Measurements from ENCODE around the gene BTNL9.
"Not testable (repeated sequence)": the region's sequence is repeated elsewhere in the genome, so short reads cannot be mapped to it uniquely, and the experiment has no call there.

The BTNL9 gene

DNA sequence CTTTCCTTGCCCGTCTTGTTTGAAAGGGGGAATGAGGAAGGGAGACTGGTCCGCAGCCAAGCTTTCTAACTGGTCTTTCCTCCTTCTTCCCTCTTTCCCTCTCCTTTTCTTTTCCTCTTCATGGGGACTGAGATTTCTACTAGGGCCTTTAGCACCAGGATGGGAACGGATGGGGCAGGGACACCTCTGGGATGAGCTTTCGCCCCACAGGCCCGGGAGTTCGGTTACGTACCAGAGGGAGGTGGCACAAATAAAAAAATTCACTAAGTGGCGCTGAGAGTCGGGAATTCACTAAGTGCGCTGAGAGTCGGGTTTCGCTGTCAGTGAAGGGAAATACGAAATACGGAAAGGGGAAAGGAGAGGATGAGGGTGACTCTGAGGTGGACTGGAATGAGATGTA is 21.6 kb downstream of the BTNL9 start:
- no peak for DNase-seq (ENCODE audit: low read depth)

DNA sequence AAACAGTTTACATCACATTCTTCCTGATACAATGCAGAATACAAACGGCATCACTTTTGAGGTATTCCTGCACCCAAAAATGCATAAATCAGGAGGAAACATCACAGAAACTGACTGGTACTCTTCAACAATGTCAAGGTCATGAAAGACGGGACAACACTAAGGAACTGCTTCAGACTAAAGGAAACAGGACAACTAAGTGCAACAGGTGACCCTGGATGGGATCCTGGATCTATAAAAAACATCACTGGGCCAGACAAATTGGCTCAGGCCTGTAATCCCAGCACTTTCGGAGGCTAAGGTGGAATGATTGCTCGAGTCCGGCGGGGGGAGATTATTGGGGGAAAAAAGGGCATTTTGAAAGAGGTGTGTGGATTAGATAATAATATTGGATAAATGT is 22.6 kb downstream of the BTNL9 start:
- DNase-seq (ENCODE audit: low read depth): no peak

- DNase-seq (ENCODE audit: low read depth): no peak
These were observed 23.4 kb downstream of the BTNL9 start for GRCh38 chr5:181063514-181063913.

GRCh38 chr5:181064987-181065386 is 24.9 kb downstream of the BTNL9 start:
- DNase-seq (ENCODE audit: low read depth): no peak

GRCh38 chr5:181069767-181070491 is 29.9 kb downstream of the BTNL9 start:
- DNase-seq (ENCODE audit: low read depth): no peak

DNA sequence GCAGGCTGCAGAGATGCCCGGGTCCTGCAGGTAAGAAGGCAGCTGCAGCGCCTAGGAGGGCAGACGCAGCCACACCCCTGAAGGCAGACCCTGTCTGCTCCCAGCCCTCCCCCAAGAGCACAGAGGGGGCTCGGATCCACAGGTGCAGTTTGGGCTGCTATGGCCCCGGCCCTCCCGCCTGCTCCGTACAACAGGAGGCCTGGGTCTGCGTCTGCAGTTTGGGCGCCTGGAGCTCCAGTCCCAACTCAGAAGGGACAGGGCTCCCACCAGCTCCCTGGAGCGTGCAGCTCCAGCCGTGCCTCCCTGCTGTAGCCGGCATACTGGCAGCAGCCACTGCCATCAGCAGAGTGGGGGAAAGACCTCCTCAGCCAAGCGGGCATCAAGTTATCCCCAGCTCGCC is 30.5 kb downstream of the BTNL9 start:
- no peak for DNase-seq (ENCODE audit: low read depth)

- DNase-seq (ENCODE audit: low read depth): no peak
These were observed 31.2 kb downstream of the BTNL9 start for GRCh38 chr5:181071257-181071656.

DNA sequence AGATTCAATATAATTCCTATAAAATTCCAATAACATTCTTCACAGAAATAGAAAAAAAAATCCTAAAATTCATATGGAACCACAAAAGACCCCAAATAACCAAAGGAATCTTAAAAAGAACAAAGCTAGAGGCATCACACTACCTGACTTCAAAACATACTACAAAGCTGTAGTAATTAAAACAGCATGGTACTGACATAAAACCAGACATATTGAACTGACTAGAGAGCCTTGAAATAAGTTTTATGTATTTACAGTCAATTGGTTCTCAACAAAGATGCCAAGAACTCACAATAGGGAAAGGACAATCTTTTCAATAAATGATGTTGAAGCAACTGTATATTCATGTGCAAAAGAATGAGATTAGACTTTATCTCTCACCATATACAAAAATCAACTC is 36.9 kb downstream of the BTNL9 start:
- no peak for DNase-seq (ENCODE audit: low read depth)

DNA sequence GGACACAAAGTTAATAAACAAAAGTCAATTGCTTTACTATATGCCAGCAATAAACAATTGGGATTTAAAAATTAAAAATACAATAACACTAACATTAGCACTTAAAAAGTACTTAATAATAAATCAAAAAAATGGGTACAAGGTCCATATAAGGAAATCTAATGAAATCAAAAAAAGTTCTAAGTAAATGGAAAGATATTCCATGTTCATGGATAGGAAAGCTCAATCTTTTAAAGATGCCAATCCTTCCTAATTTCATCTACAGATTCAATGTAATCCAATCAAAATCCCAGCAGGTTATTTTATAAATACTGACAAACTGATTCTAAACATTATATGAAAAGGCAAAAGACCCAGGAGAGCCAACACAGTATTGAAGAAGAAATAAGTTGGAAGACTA is 41.9 kb downstream of the BTNL9 start:
- no peak for DNase-seq (ENCODE audit: low read depth)

DNA sequence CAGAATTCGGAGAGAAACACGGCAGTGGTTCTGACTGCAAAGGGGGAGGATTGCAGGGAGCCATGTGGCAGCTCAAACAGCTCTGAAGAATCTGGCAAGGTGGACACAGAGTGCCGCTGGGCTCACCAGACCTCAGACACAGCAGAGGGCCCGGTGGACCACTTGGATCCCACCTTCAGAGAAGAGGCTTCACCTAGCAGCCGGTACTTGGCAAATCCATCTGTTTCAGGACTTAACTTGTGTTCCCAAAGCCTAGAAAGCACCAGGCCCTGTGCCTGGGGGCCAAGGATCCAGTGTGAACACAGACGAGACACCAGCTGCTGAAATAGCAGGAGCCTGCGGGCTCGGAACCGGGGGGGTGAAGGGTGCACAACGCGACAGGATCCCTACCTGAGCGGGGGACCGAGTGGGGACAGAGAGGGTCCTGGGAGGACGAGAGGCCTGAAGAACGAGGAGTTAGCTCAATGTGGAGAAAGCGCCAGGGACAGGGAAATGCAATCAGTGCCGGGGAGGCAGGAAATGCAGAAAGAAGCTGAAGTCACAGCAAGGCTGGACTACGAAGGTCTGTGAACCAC is 44.6 kb downstream of the BTNL9 start:
- no peak for DNase-seq (ENCODE audit: low read depth)

DNA sequence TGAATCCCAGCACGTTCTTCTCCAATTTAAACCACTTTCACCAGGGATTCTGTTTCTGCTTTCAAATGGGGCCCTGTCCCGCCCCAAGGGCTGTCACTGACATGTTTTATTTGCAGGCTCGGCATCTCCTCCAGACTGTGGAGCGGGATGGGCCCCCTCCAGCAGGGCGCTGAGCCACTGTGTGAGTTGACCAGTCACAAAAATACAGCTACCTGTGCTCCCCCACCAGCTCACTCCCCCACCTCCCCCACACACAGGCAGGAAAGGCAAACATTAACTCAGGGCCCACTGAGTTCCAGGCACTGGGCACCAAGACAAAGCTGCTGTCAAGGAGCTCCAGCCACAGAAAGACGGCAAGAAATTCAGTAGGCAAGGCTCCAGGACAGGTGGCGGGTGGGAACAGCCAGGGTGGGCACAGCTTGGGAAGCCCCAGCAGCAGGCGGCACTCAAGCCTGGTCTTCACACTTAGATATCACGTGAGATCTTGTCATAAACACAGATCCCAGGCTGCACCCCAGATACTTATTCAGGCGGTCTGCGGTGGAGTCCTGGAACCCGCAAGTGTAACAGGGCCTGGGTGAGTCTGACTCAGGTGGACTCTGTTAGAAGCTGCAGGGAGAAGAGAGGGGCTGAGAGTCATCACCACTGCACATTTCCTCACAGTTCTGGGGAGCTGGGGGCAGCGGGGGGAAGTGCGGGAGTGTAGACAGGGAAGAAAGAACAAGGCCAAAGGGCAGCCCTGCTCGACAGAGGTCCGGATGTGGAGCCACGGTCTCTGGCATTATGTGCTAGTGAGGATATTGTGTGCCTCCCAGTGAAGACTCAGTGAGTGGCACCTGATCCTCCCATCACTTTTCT is 46.2 kb downstream of the BTNL9 start:
- no peak for DNase-seq (ENCODE audit: low read depth)

- DNase-seq (ENCODE audit: low read depth): no peak
These were observed 46.8 kb downstream of the BTNL9 start for GRCh38 chr5:181086884-181087205.

DNA sequence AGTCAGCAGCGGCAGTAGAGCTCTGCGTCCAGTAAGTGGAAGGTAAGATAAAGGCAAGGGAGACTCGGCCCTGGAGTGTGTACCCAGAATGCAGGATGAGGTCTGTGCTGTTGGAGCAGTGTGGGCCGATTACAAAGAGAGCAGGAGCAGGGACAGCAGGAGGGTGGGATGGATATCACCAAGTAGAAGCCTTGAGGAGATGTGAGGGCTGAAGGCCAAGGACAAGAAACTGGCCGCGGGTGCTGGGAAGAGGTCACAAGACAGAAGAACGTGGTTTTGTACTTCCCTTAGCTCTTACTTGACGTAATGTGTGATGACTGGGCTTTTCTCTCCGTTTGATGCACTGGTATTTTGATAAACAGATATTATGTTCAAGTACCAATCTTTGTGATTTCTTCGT is 47.2 kb downstream of the BTNL9 start:
- DNase-seq (ENCODE audit: low read depth): no peak

DNA sequence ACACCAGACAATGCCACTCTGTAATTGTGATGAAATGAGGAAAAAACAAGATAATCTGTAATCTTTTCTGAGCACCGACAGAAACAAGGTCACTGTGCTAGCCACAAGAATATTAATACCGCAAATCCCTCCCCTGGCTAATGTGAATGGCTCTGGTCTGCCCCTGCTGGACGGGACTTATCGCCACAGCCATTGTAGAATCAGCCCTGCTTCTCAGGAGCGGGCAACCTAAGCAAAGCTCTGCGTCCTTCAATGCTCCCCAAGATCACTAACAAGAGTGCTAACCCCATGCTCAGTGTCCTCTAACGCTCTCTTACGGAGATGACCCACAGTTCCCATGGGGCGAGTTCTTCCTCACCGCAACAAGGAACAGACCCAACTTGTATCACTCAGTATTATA is 48.2 kb downstream of the BTNL9 start:
- no peak for DNase-seq (ENCODE audit: low read depth)

GRCh38 chr5:181092428-181092827 is 52.4 kb downstream of the BTNL9 start:
- no peak for DNase-seq (ENCODE audit: low read depth)

GRCh38 chr5:181095162-181095561 is 55.1 kb downstream of the BTNL9 start:
- DNase-seq (ENCODE audit: low read depth): not testable (repeated sequence)

DNA sequence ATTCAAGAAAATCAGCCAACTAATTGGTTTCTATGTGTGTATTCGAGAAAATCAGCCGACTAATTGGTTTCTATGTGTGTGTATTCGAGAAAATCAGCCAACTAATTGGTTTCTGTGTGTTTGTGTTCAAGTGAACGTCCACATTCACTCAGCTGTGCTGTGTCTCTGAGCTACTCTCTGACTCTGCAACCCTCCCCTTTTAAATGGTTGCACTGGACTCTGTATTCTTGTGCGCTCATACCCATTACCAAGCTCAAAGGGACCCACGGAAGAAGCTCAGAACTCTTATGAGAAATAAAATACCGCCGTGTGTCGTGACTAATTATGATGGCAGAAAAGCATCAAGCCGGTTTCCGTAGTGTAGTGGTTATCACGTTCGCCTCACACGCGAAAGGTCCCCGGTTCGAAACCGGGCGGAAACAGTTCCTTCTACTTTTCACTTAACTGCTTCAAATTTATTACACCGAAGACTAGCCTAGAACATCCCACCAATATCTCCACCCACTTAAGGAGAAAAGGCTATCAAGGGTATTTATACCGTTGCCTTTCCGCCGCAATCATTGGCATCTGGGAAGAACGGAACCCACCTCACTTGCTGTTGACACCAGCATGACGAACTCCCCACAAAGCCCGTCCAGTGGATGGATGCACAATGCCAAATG is 56.8 kb downstream of the BTNL9 start:
- not testable (repeated sequence) for DNase-seq (ENCODE audit: low read depth)

DNA sequence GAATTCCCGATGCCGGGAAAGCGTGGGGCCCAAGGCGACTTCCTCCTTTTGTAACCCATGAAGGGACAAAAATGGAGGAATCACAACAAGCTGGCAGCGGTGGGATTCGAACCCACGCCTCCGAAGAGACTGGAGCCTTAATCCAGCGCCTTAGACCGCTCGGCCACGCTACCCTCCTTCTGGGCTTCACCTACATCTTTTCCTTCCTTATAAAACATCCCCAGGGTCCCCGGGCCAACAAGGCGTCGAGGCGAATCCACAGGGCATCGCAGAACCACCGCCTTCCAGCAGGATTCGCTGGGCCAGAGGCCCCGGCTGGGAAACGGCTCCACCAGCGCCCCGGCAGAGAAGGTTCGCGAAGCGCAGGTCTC is 57.3 kb downstream of the BTNL9 start:
- not testable (repeated sequence) for DNase-seq (ENCODE audit: low read depth)

GRCh38 chr5:181097759-181098491 is 57.9 kb downstream of the BTNL9 start:
- not testable (repeated sequence) for DNase-seq (ENCODE audit: low read depth)

GRCh38 chr5:181098762-181099601 is 58.9 kb downstream of the BTNL9 start:
- DNase-seq (ENCODE audit: low read depth): no peak

GRCh38 chr5:181099602-181100086 is 59.6 kb downstream of the BTNL9 start:
- no peak for DNase-seq (ENCODE audit: low read depth)

Measured in stimulated activated CD8-positive, alpha-beta memory T cell treated with anti-CD3 and anti-CD28 coated beads, Interleukin-7, amount 100 ng/mL, for 24 hours (primary cell).